ENCODE measurements around the gene HEATR5B. TPM values are rescaled to one million over a fixed set of nuclear protein-coding genes. Genes with fewer than 3 reads are reported as not detected.

Gene HEATR5B
- total and polyA plus RNA-seq, 7 donors, result 3.0 to 6.9 (median 5.4) TPM

GRCh38 chr2:37105150-37105549, 21.0 kb upstream of the HEATR5B start:
- H3K36me3 ChIP-seq (ENCODE audit: insufficient read depth in 1 of 2, low read depth in 1 of 2), result peaks cover 7 to 84% of the 10 kb centered on the region in 2 donors
- H3K9me3 ChIP-seq, result no peaks in the 10 kb centered on the region
- DNase-seq, result no peak
- H3K4me3 ChIP-seq, result no peak overlapping the region
- no peaks in the 10 kb centered on the region for H3K4me1 ChIP-seq
- no peak for TF ChIP-seq CTCF (IDR thresholded peaks at IDR 0.05)
- WGBS, 3 donors, result 74 to 86% (median 81%) methylated on average over 5 of the region's 5 CpGs
- no peaks in the 10 kb centered on the region for H3K27me3 ChIP-seq (ENCODE audit: insufficient read depth in 3 of 3, low read length in 2 of 3)
- intact Hi-C loops (cut with DNase I), result no loop called here
- no peak for ATAC-seq
- no peak overlapping the region for H3K27ac ChIP-seq

- Histone ChIP-seq H3K27me3 (ENCODE audit: insufficient read depth in 3 of 3, low read length in 2 of 3) (no peaks in the 10 kb centered on the region), H3K27ac (no peak overlapping the region), H3K9me3 (no peaks in the 10 kb centered on the region), H3K4me3 (no peak overlapping the region), H3K4me1 (no peaks in the 10 kb centered on the region), H3K36me3 (ENCODE audit: insufficient read depth in 1 of 2, low read depth in 1 of 2) (peaks cover 7 to 85% of the 10 kb centered on the region in 2 donors)
- ATAC-seq (no peak), DNase-seq (no peak)
- no peak for TF ChIP-seq CTCF (IDR thresholded peaks at IDR 0.05)
- intact Hi-C loops (cut with DNase I), result no loop called here
- WGBS, 3 donors, result 60 to 87% (median 61%) methylated on average over 2 of the region's 2 CpGs
Observed at GRCh38 chr2:37104178-37104577, 20.0 kb upstream of the HEATR5B start.

- Histone ChIP-seq H3K27me3 (ENCODE audit: insufficient read depth in 3 of 3, low read length in 2 of 3) (no peaks in the 10 kb centered on the region), H3K9me3 (no peaks in the 10 kb centered on the region), H3K4me1 (no peaks in the 10 kb centered on the region), H3K27ac (no peak overlapping the region), H3K4me3 (no peak overlapping the region), H3K36me3 (ENCODE audit: insufficient read depth in 1 of 2, low read depth in 1 of 2) (peaks cover 0 to 83% of the 10 kb centered on the region in 2 donors)
- TF ChIP-seq CTCF (IDR thresholded peaks at IDR 0.05), result no peak
- WGBS, 3 donors, result 91 to 95% (median 95%) methylated on average over 3 of the region's 3 CpGs
- no peak for DNase-seq
- intact Hi-C loops (cut with DNase I), result no loop called here
- no peak for ATAC-seq
Observed at GRCh38 chr2:37102588-37102987, 18.4 kb upstream of the HEATR5B start.

GRCh38 chr2:37100054-37100453, 15.9 kb upstream of the HEATR5B start:
- Histone ChIP-seq H3K36me3 (ENCODE audit: insufficient read depth in 1 of 2, low read depth in 1 of 2) (peaks cover 2 to 83% of the 10 kb centered on the region in 2 donors), H3K4me3 (no peak overlapping the region), H3K9me3 (no peaks in the 10 kb centered on the region), H3K27ac (no peak overlapping the region), H3K4me1 (no peaks in the 10 kb centered on the region), H3K27me3 (ENCODE audit: insufficient read depth in 3 of 3, low read length in 2 of 3) (no peaks in the 10 kb centered on the region)
- no peak for TF ChIP-seq CTCF (IDR thresholded peaks at IDR 0.05)
- WGBS, 3 donors, result 65 to 72% (median 70%) methylated on average over 1 of the region's 1 CpG
- DNase-seq (no peak), ATAC-seq (no peak)
- intact Hi-C loops (cut with DNase I), result no loop called here

- no peak for DNase-seq
- H3K36me3 ChIP-seq (ENCODE audit: insufficient read depth in 1 of 2, low read depth in 1 of 2), result peaks cover 2 to 95% of the 10 kb centered on the region in 2 donors
- no peak for ATAC-seq
Observed at GRCh38 chr2:37098416-37099118, 14.4 kb upstream of the HEATR5B start.

More at GRCh38 chr2:37098416-37099118, 14.4 kb upstream of the HEATR5B start:
- Histone ChIP-seq H3K4me1 (no peaks in the 10 kb centered on the region), H3K9me3 (no peaks in the 10 kb centered on the region), H3K27me3 (ENCODE audit: insufficient read depth in 3 of 3, low read length in 2 of 3) (no peaks in the 10 kb centered on the region), H3K27ac (no peak overlapping the region), H3K4me3 (no peak overlapping the region)
- intact Hi-C loops (cut with DNase I), result no loop called here
- WGBS, 3 donors, result 81 to 87% (median 85%) methylated on average over 4 of the region's 4 CpGs
- no peak for TF ChIP-seq CTCF (IDR thresholded peaks at IDR 0.05)

Measured in psoas muscle (tissue), 8 donors.